ENCODE measurements around the gene MBD2.

Gene MBD2

DNA sequence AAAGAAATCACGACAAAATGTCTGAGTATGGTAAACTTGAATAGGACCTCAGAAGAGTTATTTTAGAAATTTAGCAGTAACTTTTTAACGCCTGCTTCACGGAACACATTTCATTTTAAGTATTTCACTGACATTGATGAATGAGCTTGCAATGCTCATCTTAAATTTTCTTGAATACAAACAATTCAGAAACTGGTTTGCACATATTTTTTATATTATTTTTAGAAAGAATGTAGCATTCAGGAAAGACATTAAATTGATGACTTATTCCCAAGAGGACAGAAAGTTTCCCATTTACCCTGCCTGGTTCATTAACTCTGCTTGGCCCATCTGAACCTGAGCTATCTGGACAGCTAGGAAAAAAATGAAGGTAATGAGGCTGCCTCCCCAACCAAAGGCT lies 89.3 kb downstream of the MBD2 start:
- DNase-seq (ENCODE audit: low spot score) = no peak
- TF ChIP-seq, protein P1, sequence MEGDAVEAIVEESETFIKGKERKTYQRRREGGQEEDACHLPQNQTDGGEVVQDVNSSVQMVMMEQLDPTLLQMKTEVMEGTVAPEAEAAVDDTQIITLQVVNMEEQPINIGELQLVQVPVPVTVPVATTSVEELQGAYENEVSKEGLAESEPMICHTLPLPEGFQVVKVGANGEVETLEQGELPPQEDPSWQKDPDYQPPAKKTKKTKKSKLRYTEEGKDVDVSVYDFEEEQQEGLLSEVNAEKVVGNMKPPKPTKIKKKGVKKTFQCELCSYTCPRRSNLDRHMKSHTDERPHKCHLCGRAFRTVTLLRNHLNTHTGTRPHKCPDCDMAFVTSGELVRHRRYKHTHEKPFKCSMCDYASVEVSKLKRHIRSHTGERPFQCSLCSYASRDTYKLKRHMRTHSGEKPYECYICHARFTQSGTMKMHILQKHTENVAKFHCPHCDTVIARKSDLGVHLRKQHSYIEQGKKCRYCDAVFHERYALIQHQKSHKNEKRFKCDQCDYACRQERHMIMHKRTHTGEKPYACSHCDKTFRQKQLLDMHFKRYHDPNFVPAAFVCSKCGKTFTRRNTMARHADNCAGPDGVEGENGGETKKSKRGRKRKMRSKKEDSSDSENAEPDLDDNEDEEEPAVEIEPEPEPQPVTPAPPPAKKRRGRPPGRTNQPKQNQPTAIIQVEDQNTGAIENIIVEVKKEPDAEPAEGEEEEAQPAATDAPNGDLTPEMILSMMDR (conservative IDR thresholded peaks at IDR 0.05; ENCODE audit: low read depth) = no peak
- ChIA-PET POLR2A (ENCODE audit: low non-redundant PET) (no interaction called here), CTCF (no interaction called here)
- H3K27ac ChIP-seq = no peak overlapping the region

DNA sequence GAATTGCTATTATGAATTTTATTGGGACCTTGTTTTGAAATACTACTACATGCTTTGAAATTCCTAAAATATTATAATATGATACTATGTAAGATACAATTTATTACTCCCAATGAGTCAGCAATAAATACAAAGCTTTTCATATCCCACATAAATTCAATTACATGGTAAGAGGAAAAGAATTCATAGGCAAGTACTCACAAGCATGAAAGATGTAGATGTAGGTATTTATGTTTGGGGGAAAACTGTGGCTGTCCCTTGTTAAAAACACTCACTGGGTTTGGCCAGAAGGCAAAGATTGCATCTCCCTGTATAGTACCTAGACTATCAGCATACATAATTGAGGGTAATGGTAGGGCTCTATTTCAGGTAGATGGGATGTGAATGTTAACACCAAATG lies 90.4 kb downstream of the MBD2 start:
- CTCF ChIA-PET = interaction anchor here (0.7 kb wide), 1 partner anchor 18 kb away, joined by 3 read pairs; no protein-coding TSS in a partner anchor
- peak; percentile 35 for DNase-seq (ENCODE audit: low spot score)
- POLR2A ChIA-PET (ENCODE audit: low non-redundant PET) = no interaction called here
- TF ChIP-seq, protein P1 (conservative IDR thresholded peaks at IDR 0.05; ENCODE audit: low read depth) = no peak
- peak overlapping the region; percentile 49; the same call in 1 of the 2 replicates for H3K27ac ChIP-seq

DNA sequence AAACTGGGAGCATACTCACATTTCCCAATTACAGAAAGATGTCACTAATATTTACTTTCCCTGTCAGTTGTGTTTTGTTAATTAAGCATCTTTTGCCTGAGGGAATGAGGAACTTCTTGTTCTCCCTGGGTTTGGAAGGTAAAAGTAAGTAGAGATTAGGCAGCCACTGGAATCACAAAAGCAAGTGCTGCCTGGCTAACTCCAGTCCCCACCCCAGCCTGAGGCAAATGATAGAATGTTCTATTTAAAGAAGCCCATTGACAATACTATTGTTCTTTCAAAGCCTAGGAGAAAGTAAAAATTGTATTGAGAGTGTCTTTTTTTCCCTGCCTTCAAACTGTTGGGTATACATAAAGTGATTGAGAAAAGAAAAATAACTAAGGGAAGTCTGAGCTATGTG lies 93.8 kb downstream of the MBD2 start:
- H3K27ac ChIP-seq = no peak overlapping the region
- CTCF ChIA-PET = no interaction called here

DNA sequence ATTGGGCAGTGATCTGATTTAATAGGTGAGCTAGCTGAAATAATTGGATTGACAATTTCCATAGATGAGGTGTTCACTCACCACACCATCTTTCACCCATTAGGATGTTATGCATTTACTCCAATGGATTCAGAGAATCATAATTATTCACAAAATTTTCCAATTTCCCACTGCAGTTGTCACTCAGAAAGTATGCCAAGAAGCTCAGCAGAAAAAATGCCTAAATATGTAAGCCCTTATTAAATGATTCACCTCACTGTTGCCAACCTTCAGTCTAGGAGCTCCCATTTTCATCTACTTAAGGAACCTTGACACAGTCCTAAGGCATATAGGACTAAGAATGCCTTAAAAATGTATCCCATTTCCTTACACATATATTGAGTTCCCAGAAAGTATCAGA lies 94.3 kb downstream of the MBD2 start:
- CTCF ChIA-PET = no interaction called here
- TF ChIP-seq, protein P1 (conservative IDR thresholded peaks at IDR 0.05; ENCODE audit: low read depth) = no peak
- POLR2A ChIA-PET (ENCODE audit: low non-redundant PET) = no interaction called here

More for the DNA sequence above, 93.8 kb downstream of the MBD2 start:
- DNase-seq (ENCODE audit: low spot score) = no peak
- POLR2A ChIA-PET (ENCODE audit: low non-redundant PET) = no interaction called here
- TF ChIP-seq, protein P1 (conservative IDR thresholded peaks at IDR 0.05; ENCODE audit: low read depth) = no peak

DNA sequence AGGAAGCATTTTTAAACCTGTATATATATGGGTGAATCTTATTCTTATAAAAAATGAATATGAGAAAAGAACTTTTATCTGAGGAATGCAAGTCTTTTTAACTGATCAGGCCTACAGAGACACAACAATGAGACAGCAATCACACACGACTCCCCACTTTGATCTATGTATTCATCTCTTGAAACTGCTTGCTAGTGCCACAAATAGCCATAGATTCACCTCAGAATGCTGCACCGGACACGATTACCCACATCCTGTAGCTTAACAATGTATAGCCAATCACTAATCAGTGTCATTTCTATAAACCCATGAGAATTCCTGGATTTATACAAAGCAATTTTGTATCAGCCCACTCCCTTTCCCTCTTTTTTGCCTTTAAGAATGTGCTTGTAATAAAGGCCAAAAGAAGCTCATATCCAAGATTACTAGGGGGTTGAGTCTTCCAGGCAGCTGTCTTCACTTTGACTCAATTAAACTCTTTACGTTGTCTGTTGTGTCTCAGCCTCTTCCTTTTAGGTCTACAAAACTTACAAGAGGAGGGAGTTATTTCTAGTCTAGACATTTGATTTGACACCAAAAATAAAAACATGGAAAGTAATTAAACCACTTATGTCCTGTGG lies 94.9 kb downstream of the MBD2 start:
- DNase-seq (ENCODE audit: low spot score) = no peak
- ChIA-PET CTCF (interaction anchor here (0.6 kb wide), 1 partner anchor 1064 kb away, joined by 4 read pairs; no protein-coding TSS in a partner anchor), POLR2A (ENCODE audit: low non-redundant PET) (no interaction called here)
- no peak overlapping the region for H3K27ac ChIP-seq
- TF ChIP-seq, protein P1 (conservative IDR thresholded peaks at IDR 0.05; ENCODE audit: low read depth) = no peak

More for the DNA sequence above, 94.3 kb downstream of the MBD2 start:
- no peak overlapping the region for H3K27ac ChIP-seq
- DNase-seq (ENCODE audit: low spot score) = no peak

DNA sequence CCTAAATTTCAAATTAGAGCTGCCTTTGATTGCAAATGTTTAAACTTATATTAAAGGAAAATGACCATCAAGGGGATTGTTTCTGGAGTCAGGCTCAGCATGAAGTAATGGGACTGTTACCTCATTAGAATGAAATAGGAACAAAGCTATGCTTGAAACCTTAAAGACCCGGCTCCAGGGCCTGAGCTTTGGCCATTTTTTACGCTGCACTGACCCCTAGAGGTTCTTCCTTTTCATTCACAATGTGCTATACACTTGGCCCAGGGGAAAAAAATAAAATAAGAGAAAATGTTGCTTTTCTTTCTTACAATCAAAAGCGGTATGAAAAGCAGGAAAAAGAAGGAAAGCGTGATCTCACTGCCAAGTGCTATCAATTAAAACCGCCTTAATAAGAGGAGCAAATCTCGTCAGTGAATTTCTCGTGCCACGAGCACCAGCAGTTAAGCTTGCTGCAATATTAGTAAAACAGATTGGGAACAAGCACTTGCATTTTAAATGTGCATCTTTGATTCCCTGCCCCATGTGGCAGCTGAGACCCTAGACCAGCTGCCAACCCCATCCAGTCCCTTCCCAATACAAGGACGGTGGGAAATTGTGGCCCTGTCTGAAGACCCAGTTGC lies 96.6 kb downstream of the MBD2 start:
- H3K27ac ChIP-seq = no peak overlapping the region
- TF ChIP-seq, protein P1 (conservative IDR thresholded peaks at IDR 0.05; ENCODE audit: low read depth) = peak; percentile 19; the same call in 1 of the 2 replicates
- ChIA-PET POLR2A (ENCODE audit: low non-redundant PET) (no interaction called here), CTCF (interaction anchor here (0.5 to 0.9 kb wide), 7 partner anchors 9 to 1768 kb away, joined by 3 to 6 read pairs (median 4); no protein-coding TSS in a partner anchor)
- DNase-seq (ENCODE audit: low spot score) = no peak
